ENCODE measurements around the gene SLC25A36. TPM values are rescaled to one million over a fixed set of nuclear protein-coding genes. Genes with fewer than 3 reads are reported as not detected.

Gene SLC25A36
- total and polyA plus RNA-seq, 2 donors (not counting 3 experiments of a cell fraction or from before 2014, with no cell fraction given), result 17.7 to 38.8 TPM

DNA sequence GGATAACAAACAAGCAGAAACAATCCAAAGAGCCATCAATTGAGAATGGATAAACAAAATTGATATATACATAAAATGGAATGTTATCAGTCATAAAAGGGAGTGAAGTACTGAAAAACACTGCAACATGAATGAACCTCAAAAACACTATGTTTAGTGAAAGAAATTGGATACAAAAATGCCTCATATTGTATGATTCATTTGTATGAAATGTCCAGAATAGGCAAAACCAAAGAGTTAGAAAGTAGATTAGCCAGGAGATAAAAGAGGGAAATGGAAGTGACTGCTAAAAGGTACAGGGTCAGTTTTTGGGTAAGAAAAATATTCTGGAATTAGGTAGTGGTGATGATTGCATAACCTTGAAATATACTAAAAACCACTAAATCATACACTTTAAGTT, 9.8 kb upstream of the SLC25A36 start:
- H3K4me3 ChIP-seq (replicated peaks in 1 of 3; ENCODE audit: insufficient read depth in 1 of 3, low read depth in 1 of 3, low read length in 3 of 3), result no peak overlapping the region
- no peaks in the 10 kb centered on the region for H3K36me3 ChIP-seq (ENCODE audit: control insufficient read depth in 2 of 2, extremely low read depth in 1 of 2, insufficient read depth in 2 of 2, low read length in 2 of 2)
- no peak overlapping the region for H3K27ac ChIP-seq (ENCODE audit: insufficient read depth, low read depth, low read length)
- no peaks in the 10 kb centered on the region for H4K20me1 ChIP-seq (replicated peaks; ENCODE audit: control insufficient read depth, extremely low read depth, insufficient read depth, low read length)
- intact Hi-C loops (cut with micrococcal nuclease) (no loop called here), dilution Hi-C loops (cut with MboI; ENCODE audit: extremely low pct_ligation_motif_present, low sequenced_read_pairs) (no loop called here)
- no peaks in the 10 kb centered on the region for H3K9me3 ChIP-seq (replicated peaks; ENCODE audit: control insufficient read depth, insufficient read depth, low read length)
- H3K9me1 ChIP-seq (replicated peaks; ENCODE audit: control insufficient read depth, extremely low read depth, insufficient read depth, low read length), result no peaks in the 10 kb centered on the region
- peaks cover 7 to 8% of the 10 kb centered on the region in 2 experiments for H3K27me3 ChIP-seq (ENCODE audit: control insufficient read depth in 2 of 2, insufficient read depth in 2 of 2, low read length in 2 of 2)
- no peak overlapping the region for H2AFZ ChIP-seq (ENCODE audit: low read depth, low read length)
- FAIRE-seq (no peak), DNase-seq (ENCODE audit: low read depth, low spot score) (no peak)
- H3K79me2 ChIP-seq (ENCODE audit: control insufficient read depth, insufficient read depth, low read length), result no peaks in the 10 kb centered on the region
- no peak overlapping the region for H3K4me2 ChIP-seq (ENCODE audit: insufficient read depth, low read length)
- no peak overlapping the region for H3K9ac ChIP-seq (replicated peaks; ENCODE audit: extremely low read depth, insufficient read depth, low read length)
- no TSS peak for BruUV-seq (replicated peaks)
- ChIA-PET CTCF (interaction anchor here (1.6 kb wide), 1 partner anchor 15 kb away, joined by 4 read pairs; no protein-coding TSS in a partner anchor), POLR2A (no interaction called here)
- TF ChIP-seq POLR2AphosphoS5 (IDR thresholded peaks at IDR 0.05; ENCODE audit: insufficient read depth, low read depth, low read length), result no peak
- no peak for TF ChIP-seq FOS (IDR thresholded peaks at IDR 0.05; ENCODE audit: borderline replicate concordance, insufficient read depth, low read length)
- no peak for TF ChIP-seq POLR2A (IDR thresholded peaks at IDR 0.05; ENCODE audit: low read depth, low read length)
- TF ChIP-seq GATA2 (IDR thresholded peaks at IDR 0.05; ENCODE audit: insufficient read depth, insufficient read length, low read depth, low read length), result no peak
- TF ChIP-seq CTCF (IDR thresholded peaks at IDR 0.05; ENCODE audit: extremely low read depth in 1 of 2, insufficient read depth in 1 of 2, low read depth in 1 of 2, low read length in 2 of 2), result no peak
- TF ChIP-seq JUN (IDR thresholded peaks at IDR 0.05; ENCODE audit: borderline replicate concordance, insufficient read depth, insufficient read length, low read depth), result no peak
- no peak for TF ChIP-seq MYC (IDR thresholded peaks at IDR 0.05; ENCODE audit: low read depth, low read length)
- no peak for TF ChIP-seq MAX (IDR thresholded peaks at IDR 0.05; ENCODE audit: insufficient read depth, insufficient read length)
- TF ChIP-seq EZH2 (IDR thresholded peaks at IDR 0.05; ENCODE audit: borderline replicate concordance, low read depth, low read length, severe bottlenecking), result no peak
- H3K4me1 ChIP-seq (ENCODE audit: control insufficient read depth, extremely low read depth, insufficient read depth, low read length), result no peaks in the 10 kb centered on the region

All from endothelial cell of umbilical vein (primary cell).